PC-3 (cell line): ENCODE results near the gene IL1R2. TPM values are rescaled to one million over a fixed set of nuclear protein-coding genes. Genes with fewer than 3 reads are reported as not detected.

ENCODE experiments used
- ATAC-seq: fragments of 200-7000 bp; cut with Tn5 transposase; 2 replicates; pipeline ENCODE4 v1.9.1; 2020; ENCODE audit warnings: mild to moderate bottlenecking, moderate library complexity
- BruUV-seq: library from RNA; stranded (reverse); fragments of 400-500 nt; replicated peaks from 2 replicates; lab custom pipeline; 2021; lab: Mats Ljungman, UMichigan
- CTCF ChIA-PET: fragments of 300-600 bp; sonication (Branson Sonifier 250); formaldehyde crosslinking; loops from one replicate; lab custom pipeline; 2022; ENCODE audit warnings: antibody characterized with exemption; lab: Charles Lee
- POLR2A ChIA-PET: fragments of 300-600 bp; sonication (Branson Sonifier 250); formaldehyde crosslinking; loops from one replicate; lab custom pipeline; 2022; ENCODE audit warnings: antibody characterized with exemption; ENCODE audit not compliant: unreplicated experiment; lab: Charles Lee
- DNase-seq: peaks from one replicate; pipeline ENCODE4 v3.0.0-alpha.2; 2015
- H2AFZ ChIP-seq: fragments of 300-600 bp; sonication (generic); 2 replicates; pipeline ENCODE4 v1.6.0; 2016; ENCODE audit warnings: antibody characterized with exemption, low read length
- H3F3A ChIP-seq: fragments of 300-600 bp; sonication (generic); one replicate; pipeline ENCODE4 v1.6.0; 2017; ENCODE audit warnings: antibody characterized with exemption, low read length, control low read depth, mild to moderate bottlenecking; ENCODE audit not compliant: unreplicated experiment
- H3K27ac ChIP-seq: fragments of 300-600 bp; sonication (generic); 2 replicates; pipeline ENCODE4 v1.5.1; 2016; ENCODE audit warnings: mild to moderate bottlenecking, low read length
- H3K27me3 ChIP-seq: fragments of 300-600 bp; sonication (generic); 2 replicates; pipeline ENCODE4 v1.6.1; 2016; ENCODE audit warnings: low read length, mixed read lengths
- H3K36me3 ChIP-seq: fragments of 300-600 bp; sonication (generic); 2 replicates; pipeline ENCODE4 v1.6.1; 2016; ENCODE audit warnings: low read depth, mixed run types, low read length, mixed read lengths
- H3K4me1 ChIP-seq: fragments of 300-600 bp; sonication (generic); 2 replicates; pipeline ENCODE4 v1.5.1; 2016; ENCODE audit warnings: low read length; ENCODE audit not compliant: insufficient read depth
- H3K4me2 ChIP-seq: fragments of 300-600 bp; sonication (generic); 2 replicates; pipeline ENCODE4 v1.6.0; 2016; ENCODE audit warnings: low read length
- H3K4me3 ChIP-seq: fragments of 300-600 bp; sonication (generic); 2 replicates; pipeline ENCODE4 v1.5.1; 2016; ENCODE audit warnings: mild to moderate bottlenecking, low read length, mixed read lengths
- H3K79me2 ChIP-seq: fragments of 300-600 bp; sonication (generic); 2 replicates; pipeline ENCODE4 v1.6.1; 2017; ENCODE audit warnings: low read length, mixed read lengths
- H3K9ac ChIP-seq: fragments of 300-600 bp; sonication (generic); 2 replicates; pipeline ENCODE4 v1.6.0; 2016; ENCODE audit warnings: mild to moderate bottlenecking, low read length
- H3K9me2 ChIP-seq: fragments of 300-600 bp; sonication (generic); replicated peaks from 2 replicates; pipeline ENCODE4 v1.6.1; 2016; ENCODE audit warnings: mixed run types, low read length, mixed read lengths
- H3K9me3 ChIP-seq: fragments of 300-600 bp; sonication (generic); 2 replicates; pipeline ENCODE4 v1.6.1; 2016; ENCODE audit warnings: low read length, mixed read lengths
- H4K20me1 ChIP-seq: fragments of 300-600 bp; sonication (generic); 2 replicates; pipeline ENCODE4 v1.6.1; 2016; ENCODE audit warnings: low read length, mixed read lengths
- CTCF ChIP-seq: fragments of 300-600 bp; sonication (generic); conservative IDR thresholded peaks from 2 replicates; pipeline ENCODE4 v1.5.1; 2017; ENCODE audit warnings: antibody characterized with exemption, low read depth, mild to moderate bottlenecking, low read length
- EZH2 ChIP-seq: fragments of 300-600 bp; sonication (generic); IDR thresholded peaks from one replicate; pipeline ENCODE4 v1.6.1; 2017; ENCODE audit warnings: antibody characterized with exemption, mild to moderate bottlenecking, low read length; ENCODE audit not compliant: unreplicated experiment
- EZH2phosphoT487 ChIP-seq: fragments of 300-600 bp; sonication (generic); IDR thresholded peaks from 2 replicates; pipeline ENCODE4 v1.6.1; 2018; ENCODE audit warnings: mild to moderate bottlenecking, antibody characterized with exemption, low read length, borderline replicate concordance
- intact Hi-C: fragments of 100-400 bp; cut with micrococcal nuclease; formaldehyde crosslinking; loops from 2 replicates; pipeline ENCODE4 v1.9.0; 2023
- total RNA-seq: library from RNA; depleted of rRNA; stranded (reverse); fragments of >200 nt; gene quantifications from 2 replicates; pipeline ENCODE4 v1.2.3, GENCODE V29; 2014

Gene IL1R2
- total RNA-seq, 1 experiment from 2014 or later, result 6.0 TPM

DNA sequence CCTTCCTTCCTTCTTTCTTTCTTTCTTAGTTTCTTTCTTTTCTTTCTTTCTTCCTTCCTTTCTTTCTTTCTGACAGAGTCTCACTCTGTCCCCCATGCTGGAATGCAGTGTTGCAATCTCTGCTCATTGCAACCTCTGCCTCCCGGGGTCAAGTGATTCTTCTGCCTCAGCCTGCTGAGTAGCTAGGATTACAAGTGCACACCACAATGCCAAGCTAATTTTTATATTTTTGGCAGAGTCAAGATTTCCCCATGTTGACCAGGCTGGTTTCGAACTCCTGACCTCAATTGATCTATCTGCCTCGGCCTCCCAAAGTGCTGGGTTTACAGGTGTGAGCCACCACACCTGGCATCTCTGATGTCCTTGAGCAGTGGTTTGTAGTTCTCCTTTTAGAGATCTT lies 48.5 kb downstream of the IL1R2 start:
- DNase-seq (no peak), ATAC-seq (no peak)
- Histone ChIP-seq H3K27ac (no peak overlapping the region), H4K20me1 (no peaks in the 10 kb centered on the region), H3K9ac (no peak overlapping the region), H3K4me3 (no peak overlapping the region), H3K9me3 (no peaks in the 10 kb centered on the region), H2AFZ (no peak overlapping the region), H3K27me3 (no peaks in the 10 kb centered on the region), H3K9me2 (no peaks in the 10 kb centered on the region), H3F3A (no peaks in the 10 kb centered on the region), H3K4me1 (no peaks in the 10 kb centered on the region), H3K79me2 (no peaks in the 10 kb centered on the region), H3K36me3 (no peaks in the 10 kb centered on the region), H3K4me2 (no peak overlapping the region)
- POLR2A ChIA-PET, result no interaction called here
- intact Hi-C loops, result no loop called here
- TF ChIP-seq EZH2 (no peak), EZH2phosphoT487 (no peak), CTCF (no peak)
- BruUV-seq, result no TSS peak
- CTCF ChIA-PET, result no interaction called here

GRCh38 chr2:102041351-102041750 lies 49.6 kb downstream of the IL1R2 start:
- CTCF ChIA-PET, result no interaction called here
- Histone ChIP-seq H2AFZ (no peak overlapping the region), H3K27ac (no peak overlapping the region), H3F3A (no peaks in the 10 kb centered on the region), H3K36me3 (no peaks in the 10 kb centered on the region), H3K9me3 (no peaks in the 10 kb centered on the region), H3K4me1 (no peaks in the 10 kb centered on the region), H3K4me3 (no peak overlapping the region), H3K79me2 (no peaks in the 10 kb centered on the region), H4K20me1 (no peaks in the 10 kb centered on the region), H3K9me2 (no peaks in the 10 kb centered on the region), H3K9ac (no peak overlapping the region), H3K27me3 (peaks cover 4% of the 10 kb centered on the region; the same call in 1 of the 2 replicates), H3K4me2 (no peak overlapping the region)
- POLR2A ChIA-PET, result no interaction called here
- DNase-seq, result no peak
- ATAC-seq, result no peak
- no TSS peak for BruUV-seq
- intact Hi-C loops, result no loop called here
- TF ChIP-seq EZH2phosphoT487 (no peak), EZH2 (no peak), CTCF (no peak)

- intact Hi-C loops, result no loop called here
- Histone ChIP-seq H3K36me3 (no peaks in the 10 kb centered on the region), H3K4me2 (no peak overlapping the region), H3K27ac (no peak overlapping the region), H3K9me2 (no peaks in the 10 kb centered on the region), H3K9me3 (no peaks in the 10 kb centered on the region), H4K20me1 (no peaks in the 10 kb centered on the region), H2AFZ (no peak overlapping the region), H3K9ac (no peak overlapping the region), H3K79me2 (no peaks in the 10 kb centered on the region), H3F3A (no peaks in the 10 kb centered on the region), H3K4me1 (no peaks in the 10 kb centered on the region), H3K27me3 (peaks cover 5% of the 10 kb centered on the region; the same call in 1 of the 2 replicates), H3K4me3 (no peak overlapping the region)
- DNase-seq (no peak), ATAC-seq (no peak)
- POLR2A ChIA-PET, result no interaction called here
- CTCF ChIA-PET, result no interaction called here
- BruUV-seq, result no TSS peak
- TF ChIP-seq CTCF (no peak), EZH2 (no peak), EZH2phosphoT487 (no peak)
These were observed 50.7 kb downstream of the IL1R2 start for GRCh38 chr2:102042196-102043081.
